Measurements from ENCODE around the gene RAB38.
A peak's percentile ranks its signal among the peaks of the same experiment; 100 is the strongest.

The RAB38 gene

GRCh38 chr11:88174709-88175568 lies at the start of gene RAB38:
RAB38 (minus strand) TSS chr11:88175443; CDS start chr11:88175384, 59 bp downstream.
- DNase-seq: peak; percentile 61

- no peak for DNase-seq
Measured at GRCh38 chr11:88213406-88213805, 38.2 kb upstream of the RAB38 start.

- no peak for DNase-seq
Measured at GRCh38 chr11:88212300-88212699, 37.1 kb upstream of the RAB38 start.

- no peak for DNase-seq
Measured at GRCh38 chr11:88208745-88209144, 33.5 kb upstream of the RAB38 start.

- no peak for DNase-seq
Measured at GRCh38 chr11:88206751-88207150, 31.5 kb upstream of the RAB38 start.

- DNase-seq: no peak
Measured at GRCh38 chr11:88204353-88204752, 29.1 kb upstream of the RAB38 start.

- no peak for DNase-seq
Measured at GRCh38 chr11:88203604-88204003, 28.4 kb upstream of the RAB38 start.

GRCh38 chr11:88202498-88202897 lies 27.3 kb upstream of the RAB38 start:
- no peak for DNase-seq

GRCh38 chr11:88196393-88196792 lies 21.1 kb upstream of the RAB38 start:
- DNase-seq: no peak

GRCh38 chr11:88195908-88196307 lies 20.7 kb upstream of the RAB38 start:
- DNase-seq: no peak

GRCh38 chr11:88194990-88195389 lies 19.7 kb upstream of the RAB38 start:
- no peak for DNase-seq

GRCh38 chr11:88193278-88193677 lies 18.0 kb upstream of the RAB38 start:
- no peak for DNase-seq

GRCh38 chr11:88188932-88189253 lies 13.7 kb upstream of the RAB38 start:
- DNase-seq: no peak

- no peak for DNase-seq
Measured at GRCh38 chr11:88188251-88188931, 13.1 kb upstream of the RAB38 start.

- DNase-seq: no peak
Measured at GRCh38 chr11:88183233-88183632, 8.0 kb upstream of the RAB38 start.

- DNase-seq: no peak
Measured at GRCh38 chr11:88181776-88182175, 6.5 kb upstream of the RAB38 start.

GRCh38 chr11:88179971-88180629 lies 4.9 kb upstream of the RAB38 start:
- DNase-seq: no peak

GRCh38 chr11:88179141-88179540 lies 3.9 kb upstream of the RAB38 start:
- DNase-seq: peak; percentile 59

- DNase-seq: no peak
Measured at GRCh38 chr11:88178191-88178590, 2.9 kb upstream of the RAB38 start.

- no peak for DNase-seq
Measured at GRCh38 chr11:88175569-88176075, 379 bp upstream of the RAB38 start.

- DNase-seq: no peak
Measured at GRCh38 chr11:88173956-88174355, 1.3 kb downstream of the RAB38 start.

GRCh38 chr11:88171982-88172381 lies 3.3 kb downstream of the RAB38 start:
- DNase-seq: no peak

- no peak for DNase-seq
Measured at GRCh38 chr11:88170673-88171072, 4.6 kb downstream of the RAB38 start.

GRCh38 chr11:88169881-88170280 lies 5.4 kb downstream of the RAB38 start:
- DNase-seq: no peak

All from stimulated activated CD4-positive, alpha-beta T cell treated with anti-CD3 and anti-CD28 coated beads, Interleukin-1b, Interleukin-23, amount 100 ng/mL, for 48 hours (primary cell).